HG03159 (cell line): ENCODE measurements around the gene GSN.

Experiments
- ATAC-seq: cut with Tn5 transposase; IDR thresholded peaks from one replicate; pipeline ENCODE4 v1.9.1; 2021; ENCODE audit warnings: mild to moderate bottlenecking, moderate library complexity; ENCODE audit not compliant: unreplicated experiment

Gene GSN

GRCh38 chr9:121302341-121302740, 34.4 kb downstream of the GSN start:
- ATAC-seq: no peak

DNA sequence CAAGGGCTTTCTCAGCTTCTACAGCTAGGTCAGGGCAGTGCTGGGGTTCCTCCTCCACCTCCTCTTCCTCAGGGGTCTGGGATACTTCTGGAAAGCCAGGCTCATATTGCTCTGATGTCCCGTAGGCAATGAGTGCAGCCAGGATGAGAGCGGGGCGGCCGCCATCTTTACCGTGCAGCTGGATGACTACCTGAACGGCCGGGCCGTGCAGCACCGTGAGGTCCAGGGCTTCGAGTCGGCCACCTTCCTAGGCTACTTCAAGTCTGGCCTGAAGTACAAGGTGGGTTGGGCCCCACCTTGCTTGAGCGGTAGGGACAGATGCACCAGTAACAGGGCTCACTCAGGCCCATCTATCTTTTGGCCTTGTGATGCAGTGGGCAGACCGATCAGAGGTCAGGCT, 34.8 kb downstream of the GSN start:
- no peak for ATAC-seq

DNA sequence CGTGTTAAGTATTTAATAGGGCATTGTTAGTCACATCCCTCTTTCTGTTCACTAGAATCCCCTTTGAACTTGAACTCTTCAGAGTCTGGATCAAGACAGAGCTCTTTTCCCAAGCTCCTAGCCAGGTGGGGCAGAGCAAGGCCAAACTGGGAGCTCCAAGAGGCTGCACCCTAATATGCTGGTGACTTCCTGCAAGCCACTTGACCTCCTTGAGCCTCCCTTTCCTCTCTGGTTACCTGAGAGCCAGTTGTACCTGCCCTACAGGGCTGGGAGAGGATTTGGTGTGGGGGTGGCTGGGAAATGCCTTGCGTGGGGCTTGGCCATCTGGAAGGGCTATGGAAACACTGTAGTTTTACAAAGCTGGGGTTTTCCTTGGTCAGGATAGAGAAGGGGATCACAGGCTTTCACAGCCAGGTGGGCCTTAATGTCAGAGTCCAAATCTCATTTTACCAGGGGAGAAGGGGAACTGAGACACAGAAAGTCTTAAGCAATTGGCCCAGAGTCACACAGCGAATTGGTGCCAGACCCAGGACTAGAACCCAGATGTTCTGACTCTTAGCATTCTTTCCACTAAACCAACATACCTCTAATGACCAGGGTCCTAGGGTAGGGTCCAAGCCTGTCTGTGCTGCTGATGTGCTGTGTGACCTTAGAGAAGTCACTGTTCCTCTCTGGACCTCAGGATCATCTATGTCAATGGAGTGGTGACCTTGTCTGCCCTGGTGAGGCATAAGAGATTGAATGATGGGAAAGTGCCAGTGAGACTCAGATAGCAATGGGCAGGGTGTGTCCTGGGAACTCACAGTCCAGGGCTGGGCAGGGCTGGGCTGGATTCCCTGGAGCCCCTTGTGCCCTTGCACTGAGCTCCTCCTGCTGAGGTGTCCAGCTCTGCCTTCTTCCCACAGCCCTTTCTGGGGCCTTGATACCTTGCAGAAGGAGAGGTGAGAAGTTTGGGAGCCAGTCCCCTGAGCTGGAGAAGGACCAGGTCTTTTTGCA, 35.8 kb downstream of the GSN start:
- no peak for ATAC-seq

DNA sequence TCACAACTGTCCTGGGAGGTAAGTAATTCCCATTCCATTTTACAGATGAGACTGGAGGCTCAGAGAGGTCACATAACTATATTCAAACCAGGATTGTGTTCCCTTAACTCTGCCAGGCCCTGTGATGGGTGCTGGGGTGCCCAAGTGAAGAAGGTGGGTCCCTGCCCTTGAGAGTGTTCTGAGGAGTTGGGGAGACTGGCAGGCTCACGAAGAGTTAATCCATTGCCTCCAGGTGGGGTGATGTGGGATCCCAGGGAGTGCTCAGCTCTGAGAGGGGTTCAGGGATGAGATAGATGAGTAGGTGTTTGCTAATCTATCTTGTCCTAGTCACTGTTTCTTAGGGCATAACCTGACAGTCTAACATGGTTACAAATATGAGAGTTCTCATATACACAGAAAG, 36.7 kb downstream of the GSN start:
- no peak for ATAC-seq

DNA sequence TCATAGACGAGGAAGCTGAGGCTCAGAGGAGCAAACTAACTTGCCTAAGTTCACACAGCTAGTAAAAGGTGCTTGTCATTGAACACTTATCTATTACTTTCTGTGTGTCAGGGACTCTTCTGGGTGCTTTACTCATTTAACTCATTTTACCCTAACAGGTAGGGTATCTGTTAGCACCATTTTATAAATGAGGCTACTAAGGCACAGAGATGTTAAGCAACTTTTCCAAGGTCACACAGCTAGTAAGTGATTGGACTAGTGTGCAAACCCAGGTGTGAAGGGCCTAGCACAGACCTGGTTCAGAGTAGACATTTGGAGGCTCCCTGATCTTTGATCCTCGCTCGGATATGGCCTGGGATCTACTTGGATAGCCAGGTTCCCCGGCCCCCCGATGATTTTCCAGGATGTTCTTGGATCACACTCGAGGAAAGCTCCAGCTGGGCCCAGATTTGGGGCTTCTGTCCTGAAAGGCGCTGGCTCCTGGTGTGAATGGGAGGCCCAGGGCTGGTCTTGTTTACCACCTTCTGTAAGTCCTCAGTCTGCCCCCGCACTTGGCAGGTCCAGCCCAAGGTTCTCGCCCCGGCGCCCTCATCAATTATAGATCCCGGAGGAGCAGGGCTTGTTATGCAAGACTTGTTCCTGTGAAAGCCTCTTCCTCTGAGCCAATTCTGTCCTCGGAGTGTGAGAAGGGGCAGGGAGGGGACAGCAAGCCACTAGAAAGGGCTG, 37.5 kb downstream of the GSN start:
- no peak for ATAC-seq

DNA sequence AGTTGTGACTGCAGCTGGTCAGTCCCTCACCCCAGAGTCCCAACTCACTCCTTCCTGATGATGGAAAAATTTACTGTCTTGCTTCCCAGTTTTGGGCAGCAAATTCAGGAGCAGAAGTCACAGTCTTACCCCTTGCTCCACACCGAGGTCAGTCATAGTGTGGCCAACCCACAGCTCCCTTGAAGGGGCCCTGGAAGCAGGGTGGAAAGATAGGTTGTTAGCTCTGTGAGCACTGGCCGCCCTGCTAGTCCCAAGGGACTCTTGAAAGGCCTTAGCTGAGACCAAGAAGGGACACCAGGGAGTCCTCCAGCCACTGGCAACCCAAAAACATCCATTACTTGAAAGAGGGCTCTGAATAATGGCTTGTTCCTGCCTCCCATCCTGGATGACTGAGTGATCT, 40.0 kb downstream of the GSN start:
- no peak for ATAC-seq

DNA sequence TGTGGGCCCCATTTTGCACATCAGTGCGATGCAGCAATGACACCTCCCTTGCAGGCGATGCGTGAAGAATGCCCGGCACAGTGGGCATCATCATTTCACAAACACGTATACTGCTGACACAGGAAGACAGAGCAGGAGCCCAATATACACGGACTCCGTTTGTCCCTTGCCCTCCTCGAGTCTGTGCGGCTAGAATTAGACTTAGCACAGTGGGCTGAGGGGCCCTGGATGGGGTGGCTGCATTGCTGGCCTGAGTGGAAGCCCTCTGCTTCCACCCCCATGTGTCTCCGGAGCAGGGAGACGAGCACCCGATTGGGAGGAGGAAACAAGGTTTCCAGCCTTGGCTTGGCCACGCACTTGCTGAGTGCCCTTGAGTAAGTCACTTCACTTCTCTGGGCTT, 40.8 kb downstream of the GSN start:
- no peak for ATAC-seq

DNA sequence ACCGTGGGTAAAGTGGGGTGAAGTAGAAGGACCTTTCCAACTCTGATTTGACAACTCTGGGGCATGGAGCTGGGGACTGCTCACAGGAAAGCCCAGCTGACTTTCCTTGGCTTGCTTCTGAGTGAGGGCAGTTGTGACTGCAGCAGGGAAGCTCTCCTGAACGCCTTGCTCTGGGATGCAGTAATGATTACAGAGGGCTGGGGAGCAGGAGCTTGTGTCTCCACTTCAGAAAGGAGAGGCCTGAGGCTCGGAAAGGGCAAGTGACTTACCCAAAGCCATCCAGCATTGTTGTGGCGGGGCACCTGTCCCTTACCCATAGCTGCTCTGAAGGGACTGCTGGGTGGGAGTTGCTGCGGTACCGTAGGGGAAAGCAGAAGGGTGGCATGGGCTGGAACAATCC, 41.2 kb downstream of the GSN start:
- no peak for ATAC-seq

DNA sequence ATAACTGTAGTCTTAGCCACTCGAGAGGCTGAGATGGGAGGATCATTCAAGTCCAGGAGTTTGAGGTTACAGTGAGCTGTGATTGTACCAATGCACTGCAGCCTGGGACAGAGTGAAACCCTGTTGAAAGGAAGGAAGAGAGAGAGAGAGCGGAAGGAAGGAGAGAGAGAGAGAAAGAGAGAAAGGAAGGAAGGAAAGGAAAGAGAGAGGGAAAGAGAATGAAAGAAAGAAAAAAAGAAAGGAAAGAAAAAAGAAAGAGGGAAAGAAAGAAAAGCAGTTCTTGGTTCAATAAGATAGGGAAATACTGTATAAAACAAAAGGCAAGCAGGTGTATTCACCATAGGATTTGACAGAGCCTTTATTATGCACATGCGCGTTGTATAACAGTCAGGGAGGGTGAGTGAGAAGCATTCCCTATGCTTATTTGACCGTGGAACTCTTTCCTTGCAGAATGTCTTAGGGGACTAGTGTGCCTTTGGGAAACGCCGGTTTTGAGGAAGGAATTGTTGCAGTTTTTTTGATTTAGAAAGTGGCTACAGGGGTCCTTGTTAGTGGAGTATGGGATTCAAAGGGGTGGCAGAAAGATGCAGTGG, 42.0 kb downstream of the GSN start:
- ATAC-seq: no peak

GRCh38 chr9:121310571-121310970, 42.6 kb downstream of the GSN start:
- no peak for ATAC-seq

DNA sequence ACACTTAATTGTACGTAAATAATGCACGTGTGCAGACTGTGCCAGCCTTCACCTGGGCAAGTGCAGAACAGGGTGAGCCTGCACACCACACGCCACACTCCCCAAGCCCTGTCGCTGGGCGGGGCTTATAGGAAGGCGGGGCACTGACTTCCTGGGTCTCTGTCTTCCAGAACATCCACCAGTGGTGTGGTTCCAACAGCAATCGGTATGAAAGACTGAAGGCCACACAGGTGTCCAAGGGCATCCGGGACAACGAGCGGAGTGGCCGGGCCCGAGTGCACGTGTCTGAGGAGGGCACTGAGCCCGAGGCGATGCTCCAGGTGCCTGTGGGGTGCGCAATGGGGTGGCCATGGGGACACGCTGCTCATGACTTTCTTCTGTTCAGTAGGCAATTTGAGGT, 44.2 kb downstream of the GSN start:
- ATAC-seq: no peak

DNA sequence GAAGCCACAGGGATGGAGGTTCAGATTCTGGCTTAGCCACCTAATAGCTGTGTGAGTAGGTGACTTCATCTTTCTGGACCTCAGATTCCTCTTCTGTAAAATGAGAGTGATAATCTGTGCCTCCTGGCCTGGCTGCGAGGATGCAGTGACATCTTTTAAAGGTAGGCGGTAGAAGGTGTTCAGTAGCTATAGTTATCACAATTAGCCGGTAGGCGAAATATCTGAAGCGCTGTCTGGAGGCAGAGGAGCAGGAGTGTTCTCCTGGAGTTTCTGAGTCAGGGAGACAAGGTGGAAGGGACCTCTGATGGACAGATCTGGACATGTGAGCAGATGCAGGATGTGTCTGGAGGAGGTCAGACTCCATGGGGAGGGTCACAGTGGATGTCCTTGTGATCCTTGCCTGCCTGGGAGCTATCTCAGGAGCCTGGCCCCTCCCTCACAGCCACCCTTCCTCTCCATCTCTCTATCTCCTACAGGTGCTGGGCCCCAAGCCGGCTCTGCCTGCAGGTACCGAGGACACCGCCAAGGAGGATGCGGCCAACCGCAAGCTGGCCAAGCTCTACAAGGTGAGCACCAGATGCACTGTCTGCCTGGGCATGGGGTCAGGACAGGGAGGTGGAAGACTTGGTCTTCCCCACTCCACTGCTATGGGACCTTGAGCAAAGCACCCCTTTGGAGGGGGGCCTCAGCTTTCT, 45.6 kb downstream of the GSN start:
- no peak for ATAC-seq

DNA sequence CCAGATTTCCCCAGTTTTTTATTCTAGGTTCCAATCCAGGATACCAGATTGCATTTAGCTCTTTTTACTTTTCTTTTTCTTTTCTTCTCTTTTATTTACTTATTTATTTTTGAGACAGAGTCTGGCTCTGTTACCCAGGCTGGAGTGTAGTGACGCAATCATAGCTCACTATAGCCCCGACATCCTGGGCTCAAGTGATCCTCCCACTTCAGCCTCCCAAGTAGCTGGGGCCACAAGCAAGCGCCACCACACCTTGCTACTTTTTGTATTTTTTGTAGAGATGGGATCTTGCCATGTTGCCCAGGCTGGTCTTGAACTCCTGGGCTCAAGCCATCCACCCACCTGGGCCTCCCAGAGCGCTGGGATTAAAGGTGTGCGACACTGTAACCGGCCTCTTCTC, 48.4 kb downstream of the GSN start:
- ATAC-seq: no peak

DNA sequence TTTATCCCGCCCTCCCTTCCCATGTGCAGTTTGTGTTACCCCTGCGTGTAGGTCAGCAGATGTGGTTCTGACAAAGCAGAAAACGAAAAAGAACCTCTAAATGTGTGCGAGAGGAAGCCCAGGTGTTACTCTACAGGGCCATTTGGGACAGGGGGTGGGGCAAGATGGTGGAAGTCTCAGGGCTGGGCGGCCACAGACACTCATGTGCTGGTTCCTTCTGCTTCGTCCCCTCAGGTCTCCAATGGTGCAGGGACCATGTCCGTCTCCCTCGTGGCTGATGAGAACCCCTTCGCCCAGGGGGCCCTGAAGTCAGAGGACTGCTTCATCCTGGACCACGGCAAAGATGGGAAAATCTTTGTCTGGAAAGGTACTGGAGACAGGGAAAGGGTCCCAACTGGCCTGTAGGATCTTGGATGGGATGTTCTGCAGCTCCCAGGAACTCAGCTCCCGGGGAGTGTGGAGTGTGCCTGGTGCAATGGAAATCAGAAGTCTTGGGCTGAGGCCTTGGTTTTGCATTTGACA, 49.0 kb downstream of the GSN start:
- no peak for ATAC-seq

- ATAC-seq: no peak
These were observed 50.0 kb downstream of the GSN start for GRCh38 chr9:121317737-121318630.

- ATAC-seq: no peak
These were observed 50.8 kb downstream of the GSN start for GRCh38 chr9:121318631-121319382.

DNA sequence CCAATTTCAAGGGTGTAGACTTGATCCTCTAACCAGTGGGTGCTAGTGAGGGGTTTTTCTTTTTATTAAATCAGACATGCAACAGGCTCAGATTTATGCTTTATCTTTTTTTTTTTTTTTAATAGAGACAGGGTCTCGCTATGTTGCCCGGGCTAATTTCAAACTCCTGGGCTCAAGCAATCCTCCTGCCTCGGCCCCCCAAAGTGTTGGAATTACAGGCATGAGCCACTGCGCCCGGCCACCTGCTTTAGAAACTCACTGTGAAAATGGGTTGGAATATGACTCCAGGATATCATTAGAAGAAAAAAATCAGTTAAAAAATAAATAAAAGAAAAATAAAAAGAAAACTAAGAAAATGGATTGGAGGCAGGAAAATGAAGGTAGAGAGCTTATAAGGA, 51.4 kb downstream of the GSN start:
- ATAC-seq: no peak

DNA sequence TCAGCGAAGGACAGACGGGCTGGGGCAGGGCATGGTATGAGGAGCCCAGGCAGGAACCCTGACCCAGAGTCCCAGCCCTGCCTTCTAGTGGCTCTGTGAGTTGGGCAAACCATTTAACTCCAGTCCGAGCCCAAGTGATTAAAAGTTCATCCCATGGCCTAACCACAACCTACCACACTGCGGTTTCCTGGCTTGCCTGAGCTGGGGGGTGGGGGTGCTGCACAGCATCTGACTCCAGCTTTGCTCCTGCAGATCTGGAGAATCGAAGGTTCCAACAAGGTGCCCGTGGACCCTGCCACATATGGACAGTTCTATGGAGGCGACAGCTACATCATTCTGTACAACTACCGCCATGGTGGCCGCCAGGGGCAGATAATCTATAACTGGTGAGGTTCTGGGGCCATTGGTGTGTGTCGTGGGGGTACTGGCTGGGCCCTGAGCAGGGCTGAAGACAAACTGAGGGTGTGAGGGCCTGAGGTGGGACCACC, 53.1 kb downstream of the GSN start:
- no peak for ATAC-seq
